NCI-H748 treated with DMSO at 0.1 percent for 48 hours (cell line): ENCODE results near the gene ZBTB7C.

Source experiments
- DNase-seq: peaks from one replicate; lab custom pipeline; 2025; lab: John Stamatoyannopoulos, UW

Gene ZBTB7C

DNA sequence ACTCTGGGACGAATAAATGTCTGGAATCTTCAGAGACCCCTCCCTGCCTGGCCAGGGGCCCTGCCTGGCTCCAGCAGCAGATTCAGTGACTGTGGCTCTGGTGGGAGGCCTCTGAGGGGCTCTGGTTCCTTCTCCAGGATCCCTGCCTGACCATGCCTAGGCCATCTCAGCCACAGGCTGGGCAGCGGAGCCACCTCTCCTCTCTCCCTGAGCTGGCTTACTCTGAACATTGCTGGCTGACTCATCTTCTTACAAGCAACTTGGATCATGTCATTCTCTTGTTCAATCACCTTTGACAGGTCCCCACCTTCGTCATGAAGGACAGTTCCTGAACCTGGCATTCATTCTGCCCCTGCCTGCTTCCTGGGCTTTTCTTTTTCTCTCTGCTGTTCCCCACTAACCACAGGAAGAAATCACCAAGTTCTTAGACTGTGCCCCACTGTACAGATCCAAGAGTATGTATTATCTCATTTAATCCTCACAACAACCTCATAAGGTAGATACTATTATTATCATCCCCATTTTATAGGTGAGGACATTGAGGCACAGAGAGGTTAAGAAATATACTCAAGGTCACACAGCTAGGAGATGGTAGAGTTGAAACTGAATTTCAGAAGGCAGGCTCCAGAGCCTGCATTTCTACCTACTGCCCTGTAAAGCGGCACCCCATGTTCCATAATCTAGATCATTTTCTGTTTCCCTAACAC, 323.2 kb downstream of the ZBTB7C start:
- DNase-seq = no peak

DNA sequence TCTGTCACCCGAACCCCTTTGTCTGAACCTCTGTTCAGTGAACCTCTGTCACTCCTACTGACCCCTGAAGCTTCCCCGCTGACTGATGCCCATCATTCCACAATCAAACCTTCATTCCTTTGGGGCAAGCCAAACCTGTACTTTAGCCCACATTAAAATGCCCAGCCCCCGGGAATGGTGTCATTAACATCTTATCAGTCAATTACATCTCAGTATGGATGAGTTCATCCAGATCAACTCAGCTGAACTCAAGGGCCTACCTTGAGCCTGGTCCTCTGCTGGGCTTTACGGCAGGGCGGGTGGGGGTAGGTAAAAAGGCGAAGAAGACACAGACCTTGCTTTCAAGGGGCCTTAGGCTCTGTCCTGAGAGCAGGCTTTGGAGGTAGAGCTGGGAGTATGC, 324.3 kb downstream of the ZBTB7C start:
- DNase-seq = no peak

DNA sequence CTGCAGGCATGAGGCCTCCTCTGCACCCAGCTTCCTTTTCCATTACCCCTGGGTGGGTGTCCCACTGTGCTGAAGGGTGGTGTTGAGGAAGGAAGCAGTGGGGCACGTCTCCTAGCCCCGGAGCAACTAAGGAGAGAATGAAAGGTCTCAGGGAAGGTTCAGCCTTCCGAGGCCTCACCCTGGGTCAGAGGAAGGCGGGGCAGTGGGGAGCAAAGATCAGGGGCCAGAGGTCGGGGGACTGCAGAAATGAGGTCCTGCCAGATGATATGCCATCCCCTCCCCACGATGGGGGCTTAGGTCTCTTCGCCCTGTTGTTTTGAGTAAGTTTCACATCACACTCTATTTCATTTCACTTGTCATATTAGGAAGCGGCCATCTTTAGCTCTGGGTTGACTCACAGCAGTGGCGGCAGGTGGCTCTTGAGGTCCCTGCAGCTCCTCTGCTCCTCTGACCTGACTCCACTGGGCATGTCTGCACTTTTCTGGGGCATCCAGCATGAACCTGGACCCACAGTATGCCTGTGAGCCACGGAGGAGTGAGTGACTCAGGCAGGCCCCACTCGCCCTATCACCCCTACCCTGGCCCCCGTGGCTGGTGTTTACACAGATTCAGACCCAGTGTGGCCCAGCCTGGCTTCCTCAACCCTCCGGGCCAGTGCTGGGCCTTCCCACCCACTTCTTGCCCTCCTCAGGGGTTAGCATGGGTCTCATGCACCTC, 325.0 kb downstream of the ZBTB7C start:
- DNase-seq = no peak

DNA sequence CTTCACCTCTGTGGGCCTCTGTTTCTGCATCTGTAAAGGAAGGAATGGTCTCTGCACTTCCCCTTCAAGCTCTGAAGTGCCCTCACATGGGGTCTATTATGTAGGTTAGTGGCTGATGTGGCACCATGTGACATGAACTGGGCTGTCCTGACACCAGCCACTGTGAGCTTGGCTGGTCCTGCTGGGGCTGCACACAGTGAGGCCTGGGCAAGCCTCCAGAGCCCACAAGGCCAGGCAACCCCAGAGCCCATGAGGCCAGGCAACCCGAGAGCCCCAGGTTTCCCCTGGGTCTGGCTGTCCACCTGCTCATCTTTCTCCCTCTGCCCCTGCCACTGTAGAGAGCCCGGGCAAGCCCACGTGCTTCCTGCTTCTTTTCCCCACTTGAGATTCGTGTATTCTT, 328.6 kb downstream of the ZBTB7C start:
- no peak for DNase-seq

DNA sequence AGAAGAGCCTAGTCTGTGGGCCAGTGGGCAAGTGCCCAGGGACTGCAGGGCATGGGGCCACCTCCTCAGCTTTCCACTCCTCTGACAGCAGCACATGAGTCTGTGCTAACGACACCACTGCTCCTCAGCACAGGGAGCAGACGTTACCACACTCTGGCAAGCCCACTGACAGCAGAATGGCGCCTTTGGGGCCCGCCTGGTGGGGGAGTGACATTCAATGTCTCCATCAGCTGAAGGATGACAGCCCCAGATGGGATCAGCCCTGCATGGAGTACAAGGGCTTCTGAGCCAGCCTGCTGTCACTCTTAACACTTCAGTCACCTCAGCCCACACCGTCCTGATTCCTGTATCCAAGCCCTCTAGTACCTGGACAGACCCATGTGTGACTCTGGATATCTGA, 329.3 kb downstream of the ZBTB7C start:
- no peak for DNase-seq

DNA sequence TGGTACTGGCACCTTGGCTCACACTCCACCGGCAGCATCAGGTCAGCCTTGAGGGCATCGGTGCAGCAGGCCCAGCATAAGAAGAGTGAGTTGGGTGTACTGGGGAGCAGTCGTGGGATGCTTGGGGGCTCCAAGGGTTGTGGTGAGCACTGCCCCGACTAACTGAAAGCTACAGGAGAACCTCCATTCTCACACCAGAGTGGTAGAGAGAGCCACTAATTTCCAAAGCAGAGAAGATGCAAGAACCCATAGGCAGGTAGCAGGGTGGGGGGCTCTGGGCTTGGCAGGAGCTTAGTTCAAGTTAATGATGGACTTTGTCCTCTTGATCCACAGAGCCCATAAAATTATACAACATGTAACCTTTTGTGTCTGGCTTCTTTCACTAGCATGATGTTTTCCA, 330.7 kb downstream of the ZBTB7C start:
- no peak for DNase-seq

DNA sequence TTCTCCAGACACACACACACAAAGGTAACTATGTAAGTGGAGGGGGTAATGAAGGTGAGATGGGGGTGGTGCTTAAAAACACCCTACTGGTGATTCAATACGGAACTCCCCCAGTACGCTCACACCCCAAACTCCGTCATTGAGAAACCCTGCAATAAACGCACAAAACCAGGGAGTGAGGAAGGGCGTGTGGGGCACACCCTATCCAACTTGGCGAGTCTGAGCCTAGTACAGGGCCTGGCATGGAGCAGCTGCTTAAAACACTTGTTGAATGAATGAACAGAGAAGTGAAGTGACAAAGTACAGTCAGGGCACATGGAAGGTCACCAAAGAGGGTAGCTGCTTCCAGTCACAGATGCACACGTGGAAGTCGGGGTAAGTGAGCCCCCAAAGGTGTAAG, 331.9 kb downstream of the ZBTB7C start:
- DNase-seq = no peak

DNA sequence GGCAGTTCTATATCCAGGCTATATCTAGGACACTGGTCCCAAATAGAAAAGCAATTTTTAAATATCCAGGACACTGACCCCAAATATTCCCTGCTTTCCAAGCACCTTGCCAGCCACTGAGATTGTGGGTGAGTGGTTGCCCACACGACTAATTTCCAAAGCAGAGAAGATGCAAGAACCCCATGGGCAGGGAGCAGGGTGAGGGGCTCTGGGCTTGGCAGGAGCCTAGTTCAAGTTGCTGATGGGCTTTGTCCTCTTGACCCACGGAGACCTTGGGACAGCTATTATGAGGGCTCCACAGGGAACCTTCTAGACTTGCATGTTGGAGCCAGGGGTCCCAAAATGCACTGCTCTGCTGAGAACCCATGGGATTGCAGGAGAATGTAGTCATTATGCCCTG, 332.7 kb downstream of the ZBTB7C start:
- DNase-seq = no peak

DNA sequence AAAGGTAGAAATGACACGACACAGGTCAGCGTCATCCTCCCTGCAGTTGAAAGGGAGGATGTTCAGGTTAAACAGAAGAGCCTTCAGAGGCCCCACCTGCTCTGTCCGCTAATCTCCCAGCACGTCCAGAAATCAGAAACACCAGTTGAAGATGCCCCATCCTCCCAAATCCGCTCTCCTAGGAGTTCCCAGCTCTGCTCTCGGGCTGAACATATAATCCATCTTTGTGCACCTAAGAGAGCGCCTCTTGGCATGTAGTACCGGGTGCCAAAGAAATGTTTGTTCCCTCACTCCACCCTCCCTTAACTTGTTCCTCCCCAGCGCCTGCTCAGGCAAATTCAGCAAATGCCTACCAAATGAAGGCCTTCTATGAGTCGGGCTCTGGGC, 333.5 kb downstream of the ZBTB7C start:
- no peak for DNase-seq

DNA sequence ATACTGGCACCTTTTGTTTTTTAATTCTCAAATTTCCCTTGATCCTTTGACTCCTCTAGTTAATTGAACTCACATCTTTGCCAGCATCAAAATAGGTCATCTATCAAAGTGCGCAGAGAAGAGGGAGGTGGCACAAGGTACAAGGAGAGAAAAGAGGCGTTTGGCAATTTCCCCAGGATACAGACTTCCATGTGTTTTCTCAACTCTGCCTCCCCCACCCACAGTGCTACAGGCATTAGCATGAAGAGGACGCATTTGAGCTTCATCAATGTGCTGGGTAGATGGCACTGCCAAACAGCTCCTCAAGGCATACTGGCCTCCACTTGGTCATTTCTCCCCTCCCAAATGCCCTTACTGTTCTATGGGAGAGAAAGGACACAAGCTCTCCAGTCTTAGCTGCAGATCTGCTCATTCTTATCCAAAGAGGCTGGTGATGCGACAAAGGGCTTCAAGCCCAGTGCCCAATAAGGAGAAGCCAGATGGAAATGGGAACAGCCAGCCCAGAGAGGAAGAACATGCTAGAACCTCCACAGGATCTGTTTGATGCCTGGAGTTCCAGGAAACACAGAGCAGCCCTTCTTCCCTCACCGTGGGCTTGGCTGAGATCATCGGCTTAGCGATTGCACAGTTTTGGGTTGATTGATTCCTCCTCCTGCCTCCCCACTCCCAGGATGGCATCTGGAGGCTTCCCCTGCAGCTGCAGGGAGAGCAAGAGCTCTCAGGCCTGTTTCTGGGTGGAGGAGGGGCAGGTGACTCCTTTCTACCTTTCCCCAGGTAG, 334.1 kb downstream of the ZBTB7C start:
- no peak for DNase-seq

DNA sequence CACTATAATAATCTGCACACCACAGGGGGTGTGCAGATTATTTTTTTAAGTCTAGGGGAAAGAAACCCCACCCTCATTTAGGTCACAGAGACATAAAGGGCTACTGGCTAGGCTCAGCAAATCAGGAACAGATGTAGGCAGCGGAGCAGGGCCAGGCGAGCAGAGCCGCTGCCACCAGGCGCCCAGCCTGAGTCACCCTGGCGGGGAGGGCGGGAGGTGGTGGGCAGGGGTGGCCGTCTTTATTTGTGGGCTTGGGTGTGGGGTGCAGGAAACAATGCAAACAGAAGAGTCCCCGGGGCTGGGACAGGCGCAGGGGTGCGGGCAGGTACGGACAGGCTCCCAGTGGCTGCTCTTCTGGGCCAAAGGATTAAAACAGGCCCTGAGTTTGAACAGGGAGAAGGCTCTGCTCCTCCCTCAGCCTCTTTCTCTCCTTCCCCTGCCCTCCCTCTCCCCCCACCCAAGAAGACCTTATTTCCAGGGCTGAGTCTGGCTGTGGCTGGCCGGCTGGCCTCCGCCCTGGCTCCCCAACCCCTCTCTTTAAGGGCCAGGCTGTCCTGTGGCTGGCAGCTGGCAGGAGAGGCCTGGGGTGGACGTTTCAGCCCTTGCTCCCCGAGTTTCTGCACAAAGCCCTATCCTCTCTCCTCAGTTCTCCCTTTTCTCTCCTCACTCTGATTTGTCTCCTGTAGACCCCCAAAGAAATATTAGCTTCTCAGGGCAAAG, 335.8 kb downstream of the ZBTB7C start:
- no peak for DNase-seq

DNA sequence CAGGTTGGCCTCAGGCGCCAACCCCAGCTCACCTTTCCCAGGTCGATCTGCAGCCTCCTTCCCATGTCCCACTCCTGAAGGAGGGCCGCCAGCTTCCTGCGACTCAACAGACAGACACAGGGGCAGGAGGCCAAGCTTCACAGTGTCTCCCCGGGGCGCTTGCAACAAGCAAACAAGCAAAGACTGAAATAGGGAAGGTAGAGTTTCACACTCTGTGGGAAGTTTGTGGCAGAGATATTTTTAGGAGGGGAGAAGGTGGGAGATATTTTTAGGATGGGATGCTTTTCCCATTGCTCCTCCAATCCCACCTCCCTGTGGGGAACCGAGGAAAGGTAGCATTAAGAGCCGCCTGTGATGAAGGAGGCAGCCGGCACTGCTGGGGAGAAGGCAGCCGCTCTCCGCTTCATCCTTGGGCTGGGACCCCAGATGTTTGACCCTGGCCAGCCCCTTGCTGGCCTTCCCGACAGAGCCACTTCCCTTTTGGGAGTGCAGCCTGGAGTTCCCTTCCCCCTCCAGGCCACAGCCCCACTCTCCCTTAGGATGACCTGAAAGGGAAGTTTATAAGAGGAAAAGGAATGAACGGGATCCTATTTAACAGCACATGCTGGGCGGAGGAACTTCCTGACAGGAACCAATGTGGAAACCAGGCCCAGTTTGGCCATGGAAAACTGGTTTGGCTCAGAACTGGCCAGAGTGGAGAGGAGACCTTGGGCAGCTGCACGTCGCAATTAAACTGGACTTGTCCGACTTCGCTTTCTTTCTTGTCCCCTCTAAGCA, 336.6 kb downstream of the ZBTB7C start:
- no peak for DNase-seq

DNA sequence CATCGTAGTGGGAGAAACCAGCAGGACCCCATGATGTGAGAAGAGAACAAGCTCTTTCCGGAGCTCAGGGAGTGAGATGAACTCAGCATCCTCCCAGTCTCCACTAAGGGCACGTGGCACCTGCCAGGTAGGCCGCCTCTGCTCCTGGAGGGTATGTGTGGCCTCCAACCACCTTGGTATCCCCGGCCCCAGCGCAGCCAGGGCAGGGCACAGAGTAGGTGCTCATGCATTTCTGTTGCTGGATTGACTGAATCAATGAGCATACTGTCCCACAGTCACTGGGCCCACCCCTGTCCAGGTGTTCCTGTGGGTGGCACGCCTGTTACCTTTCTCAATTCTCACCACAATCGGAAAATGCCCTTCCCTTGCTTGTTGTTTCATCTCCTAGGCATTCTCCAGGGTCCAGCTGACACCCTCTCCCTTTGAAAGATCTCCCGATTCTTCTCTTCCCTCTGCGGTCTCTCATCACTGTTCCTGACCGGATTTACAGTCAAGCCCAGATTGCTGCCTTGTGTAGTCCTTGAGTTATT, 340.2 kb downstream of the ZBTB7C start:
- no peak for DNase-seq

DNA sequence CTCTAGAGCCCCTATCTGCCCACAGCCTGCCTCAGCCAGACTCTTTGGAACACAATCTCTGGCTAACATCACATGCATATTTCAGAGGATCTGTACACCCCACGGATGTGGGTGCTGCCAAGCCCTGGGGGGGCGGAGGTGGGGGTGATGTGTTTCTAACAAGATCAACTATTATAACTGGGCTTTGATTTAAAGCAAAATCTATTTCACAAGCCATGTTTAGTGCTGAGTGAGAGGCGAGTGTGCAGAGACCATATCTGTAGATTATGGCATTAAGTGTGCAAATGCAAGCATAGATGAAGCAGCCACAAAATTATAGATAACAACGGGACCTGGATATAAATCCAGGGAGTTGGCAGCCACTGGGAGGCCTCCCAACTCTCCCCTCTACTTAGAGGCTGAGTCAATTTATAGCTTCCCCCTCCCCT, 342.9 kb downstream of the ZBTB7C start:
- no peak for DNase-seq

DNA sequence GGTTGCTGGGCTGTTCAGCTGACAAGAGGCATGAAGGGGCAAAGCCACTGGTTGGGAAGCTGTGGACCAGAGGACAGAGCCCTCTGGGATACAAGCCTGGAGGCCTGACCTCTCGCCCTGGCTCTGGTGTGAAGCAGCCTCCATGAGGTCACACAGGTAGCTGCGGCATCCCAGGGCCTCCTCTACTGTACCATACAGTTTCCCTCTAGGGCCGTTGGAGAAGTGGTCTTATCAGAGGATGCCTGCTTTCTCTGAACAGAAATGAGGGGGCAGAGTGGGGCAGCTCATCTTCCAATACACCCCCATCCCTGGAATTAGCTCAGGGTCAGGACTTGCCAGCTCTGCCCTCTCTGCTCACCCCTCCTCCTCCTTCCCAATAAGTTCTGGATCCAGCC, 343.6 kb downstream of the ZBTB7C start:
- DNase-seq = no peak

DNA sequence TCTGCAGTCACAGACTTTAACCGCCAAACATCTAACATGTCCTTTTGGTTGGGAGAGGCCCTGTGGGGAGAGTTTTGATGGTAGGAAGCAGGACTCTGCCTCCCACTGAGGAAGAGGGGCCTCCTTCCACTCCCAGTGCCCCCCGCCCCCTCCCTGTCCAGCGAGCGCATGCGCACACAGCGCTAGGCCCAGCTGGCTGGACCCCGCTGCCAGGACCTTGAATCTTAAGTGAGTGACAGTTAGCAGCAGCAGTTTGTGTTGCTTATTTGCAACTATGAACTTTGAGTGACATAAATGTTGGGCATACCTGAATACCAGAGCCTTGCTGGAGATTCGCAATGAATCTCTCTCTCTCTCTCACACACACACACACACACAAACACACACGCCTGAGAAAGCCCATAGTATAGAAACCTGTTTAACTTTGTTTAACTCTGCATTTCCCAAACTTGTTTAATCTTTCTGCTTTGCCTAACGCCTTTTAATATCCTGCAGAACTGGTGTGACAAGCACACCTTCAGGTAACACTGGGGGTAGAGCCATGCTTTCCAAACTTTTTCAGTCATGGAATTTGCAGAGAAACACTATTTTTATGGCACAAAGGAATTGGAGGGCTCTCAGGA, 344.1 kb downstream of the ZBTB7C start:
- DNase-seq = no peak

DNA sequence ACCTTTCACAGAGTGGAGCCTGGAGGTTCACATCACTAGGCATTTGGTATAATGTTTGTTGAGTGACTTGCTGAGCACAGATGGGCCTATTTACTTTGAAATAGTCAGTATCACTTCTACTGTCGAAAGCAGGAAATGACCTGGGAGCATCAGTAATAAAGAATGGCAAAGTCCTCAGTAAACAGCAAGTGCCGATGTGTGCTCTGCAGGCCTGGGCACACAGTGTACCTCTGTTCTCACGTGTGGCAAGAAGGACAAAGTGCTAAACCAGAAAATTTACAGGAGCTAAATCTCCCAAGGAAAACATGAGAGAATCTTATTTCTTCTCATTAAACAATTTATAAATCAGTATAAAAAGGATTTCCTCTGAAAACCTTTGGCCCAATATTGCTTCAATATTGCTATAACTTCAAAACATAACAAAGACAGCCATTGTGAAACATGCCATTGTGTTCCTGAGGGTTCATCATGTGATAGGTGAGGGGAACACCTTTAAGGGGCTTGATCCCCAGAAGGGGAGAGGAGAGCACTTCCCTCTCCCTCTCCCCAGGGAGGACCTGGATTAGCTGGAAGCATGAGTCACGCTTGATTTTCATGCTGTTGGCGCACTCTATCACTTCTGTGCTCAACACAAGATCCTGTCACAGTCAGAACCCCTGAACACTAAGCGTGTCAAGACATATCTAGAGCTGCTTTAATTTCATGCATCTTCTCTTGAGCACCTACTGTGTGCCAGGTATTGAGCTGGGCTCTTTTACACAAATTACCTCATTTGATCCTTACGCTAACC, 347.2 kb downstream of the ZBTB7C start:
- no peak for DNase-seq

DNA sequence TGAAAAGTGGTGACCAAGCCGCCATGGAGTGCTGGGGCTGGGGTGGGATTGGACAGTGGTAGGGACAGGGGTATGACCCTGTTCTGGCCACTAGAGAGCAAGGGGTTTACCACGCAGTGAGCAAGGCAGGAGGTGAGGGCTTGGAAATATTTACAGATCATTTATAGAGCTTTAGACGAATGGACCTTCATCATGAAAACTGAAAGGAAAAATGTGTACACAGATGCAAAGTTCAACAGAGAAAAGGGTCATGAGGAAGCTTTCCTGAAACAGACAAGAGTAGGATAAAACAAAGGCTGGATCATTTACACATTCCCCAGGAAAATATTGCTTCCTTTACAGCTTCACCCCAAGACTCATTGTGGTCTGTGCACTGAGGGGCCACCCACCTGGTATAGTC, 348.2 kb downstream of the ZBTB7C start:
- DNase-seq = no peak

DNA sequence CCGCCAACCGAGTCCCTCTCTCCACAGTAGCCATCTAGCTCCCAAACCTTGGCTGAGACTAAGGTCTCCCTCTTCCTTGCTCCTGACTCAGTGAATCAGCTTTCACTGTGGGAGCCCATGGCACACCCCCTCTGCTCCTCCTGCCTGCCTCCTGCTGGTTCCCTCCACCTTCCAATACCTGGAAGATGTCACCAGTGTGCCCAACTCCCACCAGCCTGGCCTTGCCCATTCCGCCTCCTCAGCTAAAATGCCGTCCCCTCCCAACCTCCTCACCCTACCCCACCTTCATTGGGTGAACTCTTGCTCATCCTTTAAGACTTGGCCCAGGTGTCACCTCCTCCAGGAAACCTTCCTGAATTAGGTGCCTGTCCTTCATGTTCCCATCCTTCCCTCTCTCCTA, 348.8 kb downstream of the ZBTB7C start:
- DNase-seq = no peak

DNA sequence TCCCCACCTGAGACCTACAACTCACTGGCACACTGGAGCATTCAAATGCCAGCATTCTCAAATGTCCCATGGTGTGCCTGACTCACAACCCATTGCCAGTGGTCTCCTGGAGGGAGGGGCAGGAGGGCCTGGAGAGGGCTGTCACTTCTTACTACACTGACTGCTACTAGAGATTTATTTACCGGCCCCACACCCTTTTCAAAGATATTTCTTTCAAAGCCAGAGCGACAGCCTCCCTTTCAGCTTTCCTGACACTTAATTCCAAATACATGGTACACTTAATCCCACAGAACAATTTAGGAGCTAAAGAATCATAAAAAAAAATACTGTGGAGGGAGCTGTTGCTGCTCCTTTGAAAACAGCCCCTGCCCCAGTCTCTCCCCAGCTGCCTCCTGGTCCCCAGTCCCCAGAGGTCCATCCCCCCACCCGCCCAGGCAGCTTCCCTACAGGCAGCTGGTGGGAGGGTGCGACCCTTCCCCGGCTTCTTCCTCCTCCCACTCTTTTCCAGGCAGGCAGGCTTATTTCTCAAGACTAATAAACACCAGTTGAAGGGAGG, 349.6 kb downstream of the ZBTB7C start:
- no peak for DNase-seq
